Activated CD4-positive, alpha-beta T cell treated with anti-CD3 and anti-CD28 coated beads for 1 hour (primary cell): Measurements from ENCODE around the gene GCHFR.

Source experiments
- DNase-seq: peaks from one replicate; pipeline ENCODE4 v3.0.0-alpha.2; 2020

Gene GCHFR

GRCh38 chr15:40763801-40764628 is at the start of gene GCHFR:
Gene GCHFR (plus strand): TSS chr15:40764068. CDS start chr15:40764181, 113 bp downstream.
- peak; percentile 42 for DNase-seq

GRCh38 chr15:40714144-40714543 is 49.7 kb upstream of the GCHFR start:
- DNase-seq, result no peak

- no peak for DNase-seq
Measured at GRCh38 chr15:40716165-40716564, 47.7 kb upstream of the GCHFR start.

GRCh38 chr15:40721701-40722100 is 42.2 kb upstream of the GCHFR start:
- DNase-seq, result no peak

- no peak for DNase-seq
Measured at GRCh38 chr15:40722354-40722753, 41.5 kb upstream of the GCHFR start.

GRCh38 chr15:40722934-40723333 is 40.9 kb upstream of the GCHFR start:
- DNase-seq, result no peak

- no peak for DNase-seq
Measured at GRCh38 chr15:40723919-40724318, 39.9 kb upstream of the GCHFR start.

- DNase-seq, result no peak
Measured at GRCh38 chr15:40731034-40731433, 32.8 kb upstream of the GCHFR start.

- no peak for DNase-seq
Measured at GRCh38 chr15:40736575-40736974, 27.3 kb upstream of the GCHFR start.

GRCh38 chr15:40737048-40737447 is 26.8 kb upstream of the GCHFR start:
- no peak for DNase-seq

- no peak for DNase-seq
Measured at GRCh38 chr15:40739047-40739446, 24.8 kb upstream of the GCHFR start.

- DNase-seq, result no peak
Measured at GRCh38 chr15:40739854-40740253, 24.0 kb upstream of the GCHFR start.

GRCh38 chr15:40743485-40743901 is 20.4 kb upstream of the GCHFR start:
- DNase-seq, result no peak

- peak; percentile 32 for DNase-seq
Measured at GRCh38 chr15:40743921-40744814, 19.7 kb upstream of the GCHFR start.

GRCh38 chr15:40744815-40745152 is 19.1 kb upstream of the GCHFR start:
- no peak for DNase-seq

- DNase-seq, result no peak
Measured at GRCh38 chr15:40746916-40747418, 16.9 kb upstream of the GCHFR start.

GRCh38 chr15:40747685-40748631 is 15.9 kb upstream of the GCHFR start:
- DNase-seq, result no peak

GRCh38 chr15:40749151-40749630 is 14.7 kb upstream of the GCHFR start:
- no peak for DNase-seq

- DNase-seq, result no peak
Measured at GRCh38 chr15:40750885-40751284, 13.0 kb upstream of the GCHFR start.

- no peak for DNase-seq
Measured at GRCh38 chr15:40751745-40752144, 12.1 kb upstream of the GCHFR start.

- no peak for DNase-seq
Measured at GRCh38 chr15:40754574-40754882, 9.3 kb upstream of the GCHFR start.
